COLO829 (cell line): Measurements from ENCODE around the gene XRN2.
A peak's percentile ranks its signal among the peaks of the same experiment; 100 is the strongest.

Experiments used
- DNase-seq: peaks from one replicate; pipeline ENCODE4 v3.0.0; 2012; ENCODE audit warnings: low spot score

Gene XRN2, protein sequence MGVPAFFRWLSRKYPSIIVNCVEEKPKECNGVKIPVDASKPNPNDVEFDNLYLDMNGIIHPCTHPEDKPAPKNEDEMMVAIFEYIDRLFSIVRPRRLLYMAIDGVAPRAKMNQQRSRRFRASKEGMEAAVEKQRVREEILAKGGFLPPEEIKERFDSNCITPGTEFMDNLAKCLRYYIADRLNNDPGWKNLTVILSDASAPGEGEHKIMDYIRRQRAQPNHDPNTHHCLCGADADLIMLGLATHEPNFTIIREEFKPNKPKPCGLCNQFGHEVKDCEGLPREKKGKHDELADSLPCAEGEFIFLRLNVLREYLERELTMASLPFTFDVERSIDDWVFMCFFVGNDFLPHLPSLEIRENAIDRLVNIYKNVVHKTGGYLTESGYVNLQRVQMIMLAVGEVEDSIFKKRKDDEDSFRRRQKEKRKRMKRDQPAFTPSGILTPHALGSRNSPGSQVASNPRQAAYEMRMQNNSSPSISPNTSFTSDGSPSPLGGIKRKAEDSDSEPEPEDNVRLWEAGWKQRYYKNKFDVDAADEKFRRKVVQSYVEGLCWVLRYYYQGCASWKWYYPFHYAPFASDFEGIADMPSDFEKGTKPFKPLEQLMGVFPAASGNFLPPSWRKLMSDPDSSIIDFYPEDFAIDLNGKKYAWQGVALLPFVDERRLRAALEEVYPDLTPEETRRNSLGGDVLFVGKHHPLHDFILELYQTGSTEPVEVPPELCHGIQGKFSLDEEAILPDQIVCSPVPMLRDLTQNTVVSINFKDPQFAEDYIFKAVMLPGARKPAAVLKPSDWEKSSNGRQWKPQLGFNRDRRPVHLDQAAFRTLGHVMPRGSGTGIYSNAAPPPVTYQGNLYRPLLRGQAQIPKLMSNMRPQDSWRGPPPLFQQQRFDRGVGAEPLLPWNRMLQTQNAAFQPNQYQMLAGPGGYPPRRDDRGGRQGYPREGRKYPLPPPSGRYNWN

DNA sequence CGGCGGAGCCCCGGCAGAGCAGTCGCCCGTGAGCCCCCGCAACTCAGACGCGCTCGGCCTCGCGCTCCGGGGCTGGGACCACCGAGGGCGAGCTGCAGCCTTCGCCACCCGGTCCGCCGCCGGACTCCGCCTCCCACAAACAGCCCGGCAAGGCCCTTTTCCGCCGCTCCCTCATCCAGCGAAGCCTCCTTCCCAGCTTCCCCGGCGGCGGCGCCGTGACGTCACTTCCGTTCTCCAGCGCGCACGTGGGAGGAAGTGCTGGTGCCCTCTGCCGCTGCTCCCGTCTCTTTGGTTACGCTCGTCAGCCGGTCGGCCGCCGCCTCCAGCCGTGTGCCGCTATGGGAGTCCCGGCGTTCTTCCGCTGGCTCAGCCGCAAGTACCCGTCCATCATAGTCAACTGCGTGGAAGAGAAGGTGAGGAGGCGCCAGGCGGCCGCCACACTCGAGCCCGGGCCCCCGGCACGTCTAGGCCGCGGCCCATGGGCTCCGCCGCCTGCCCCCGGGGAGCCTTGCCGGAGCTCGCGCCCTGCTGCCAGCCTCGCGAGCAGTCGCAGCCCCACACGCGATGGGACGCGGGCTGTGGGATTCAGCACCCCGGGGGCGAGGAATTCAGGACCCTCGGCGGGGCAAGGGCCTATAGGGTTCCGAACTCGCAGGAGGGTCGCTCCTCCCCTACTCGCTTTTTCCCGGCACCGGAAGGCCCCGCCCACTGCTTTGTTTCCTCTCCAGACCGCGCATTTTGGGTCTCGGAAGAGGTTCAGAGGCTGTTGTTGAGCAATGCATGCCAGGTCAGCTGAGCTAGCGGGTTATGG, at the start of gene XRN2:
Gene XRN2, plus strand, starts transcription at position 271 of the 811 bp plus-strand sequence. Its CDS starts 68 bp downstream, at position 339.
- peak; percentile 93 for DNase-seq

DNA sequence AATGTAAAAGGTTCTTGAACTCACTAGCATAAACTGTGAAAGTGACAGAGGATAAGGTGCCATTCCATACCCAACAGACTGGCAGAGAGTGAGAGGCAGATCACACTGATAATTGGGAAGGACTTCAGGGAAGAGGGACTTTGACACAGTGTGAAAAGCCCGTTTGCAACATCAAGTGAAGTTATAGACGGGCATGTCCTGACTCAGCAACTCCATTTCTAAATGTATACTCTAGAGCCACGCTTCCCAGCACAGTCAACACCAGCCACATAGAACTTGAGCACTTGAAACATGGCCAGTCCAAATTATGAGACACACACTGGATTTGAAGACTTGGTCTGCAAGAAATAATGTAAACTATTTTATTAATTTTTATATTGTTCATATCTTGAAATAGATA, 45.9 kb upstream of the XRN2 start:
- DNase-seq = no peak

DNA sequence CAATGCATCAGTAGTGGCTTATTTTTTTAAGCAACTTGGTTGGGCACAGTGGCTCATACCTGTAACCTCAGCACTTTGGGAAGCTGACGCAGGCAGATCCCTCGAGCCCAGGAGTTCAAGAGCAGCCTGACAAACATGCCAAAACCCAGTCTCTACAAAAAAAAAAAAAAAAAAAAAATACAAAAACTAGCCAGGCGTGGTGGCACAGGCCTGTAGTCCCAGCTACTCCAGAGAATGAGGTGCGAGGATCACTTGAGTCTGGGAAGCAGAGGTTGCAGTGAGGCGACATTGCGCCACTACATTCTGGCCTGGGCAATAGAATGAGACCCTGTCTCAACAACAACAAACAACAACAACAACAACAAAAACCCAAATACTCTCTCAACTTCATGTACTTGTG, 44.7 kb upstream of the XRN2 start:
- DNase-seq = no peak

DNA sequence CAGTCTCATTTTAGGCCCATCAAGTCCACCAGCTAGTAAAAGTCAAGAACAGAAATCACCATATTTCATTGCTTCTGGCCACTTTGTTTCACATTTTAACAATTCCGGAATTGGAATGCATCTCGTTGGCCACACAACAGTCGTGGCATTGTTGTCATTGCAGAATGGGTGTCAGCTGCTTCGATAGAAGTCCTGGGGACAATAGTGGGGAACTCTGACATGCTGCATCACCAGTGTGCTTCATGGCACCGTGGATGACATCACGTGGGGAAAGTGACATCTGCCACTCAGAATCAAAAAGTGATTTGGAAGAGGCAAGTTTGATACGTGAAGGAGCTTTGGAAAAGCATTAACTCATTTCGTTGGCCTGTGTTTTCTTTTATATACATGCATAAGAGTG, 43.8 kb upstream of the XRN2 start:
- no peak for DNase-seq

DNA sequence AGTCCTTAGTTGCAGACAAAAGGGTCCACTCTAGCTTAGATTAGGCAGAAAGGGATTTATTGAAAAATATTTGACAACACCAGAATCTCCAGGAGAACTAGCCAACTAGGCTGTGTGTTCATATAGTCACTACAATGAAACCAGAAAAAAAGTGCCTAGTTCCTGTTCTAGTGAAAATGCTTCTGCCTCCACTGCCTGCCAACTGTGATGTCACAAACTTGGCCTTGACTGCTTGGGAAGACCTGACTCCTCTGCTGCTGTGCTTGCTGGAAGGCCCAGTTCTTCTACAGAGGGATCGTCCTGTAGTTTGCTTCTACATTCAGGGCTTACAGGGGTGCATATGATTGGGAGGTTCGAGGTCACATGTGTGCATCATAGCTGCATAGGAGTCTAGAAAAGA, 40.3 kb upstream of the XRN2 start:
- DNase-seq = no peak

DNA sequence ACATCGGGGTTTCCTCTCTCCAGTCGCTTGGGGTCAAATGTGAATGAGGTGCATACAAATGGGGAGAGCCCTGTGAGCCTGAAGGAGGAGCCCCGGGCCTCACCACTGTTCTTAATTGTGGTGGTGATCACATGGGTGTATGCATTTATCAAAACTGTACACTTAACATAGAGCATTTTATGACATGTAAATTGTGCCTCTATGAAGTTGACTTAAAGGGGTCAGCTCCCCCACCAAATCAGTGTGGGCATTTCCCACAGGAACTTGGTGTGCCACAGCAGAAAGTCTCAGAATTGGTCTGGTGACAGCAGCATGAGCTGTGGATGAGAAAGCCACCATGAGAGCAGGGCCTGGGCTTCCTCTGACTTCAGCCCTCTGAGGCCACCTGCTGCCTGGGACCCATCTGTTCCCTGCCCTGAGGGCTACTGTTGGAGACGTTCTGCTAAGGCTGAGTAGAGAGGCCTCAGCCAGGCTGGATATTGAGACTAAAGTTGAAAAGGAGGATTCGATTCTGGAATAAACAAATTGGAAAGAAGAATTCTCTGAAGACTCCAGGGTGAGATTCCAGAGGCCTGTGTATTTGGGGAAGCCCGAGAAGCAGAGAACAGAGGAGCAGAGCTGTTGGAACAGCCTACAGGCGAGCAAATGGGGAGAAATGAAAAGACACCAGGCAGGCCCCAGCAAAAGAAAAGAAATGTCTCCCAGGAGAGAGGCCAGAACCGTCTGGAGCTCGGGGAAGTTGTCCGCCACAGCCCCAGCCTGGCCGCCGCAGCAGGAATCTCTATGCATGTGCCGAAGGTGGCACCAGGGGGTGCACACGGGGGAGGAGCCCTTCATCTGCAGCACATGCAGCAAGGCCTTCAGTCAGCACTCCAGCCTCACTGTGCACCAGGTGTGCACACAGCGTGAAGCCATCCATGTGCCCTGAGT, 37.6 kb upstream of the XRN2 start:
- DNase-seq = no peak

DNA sequence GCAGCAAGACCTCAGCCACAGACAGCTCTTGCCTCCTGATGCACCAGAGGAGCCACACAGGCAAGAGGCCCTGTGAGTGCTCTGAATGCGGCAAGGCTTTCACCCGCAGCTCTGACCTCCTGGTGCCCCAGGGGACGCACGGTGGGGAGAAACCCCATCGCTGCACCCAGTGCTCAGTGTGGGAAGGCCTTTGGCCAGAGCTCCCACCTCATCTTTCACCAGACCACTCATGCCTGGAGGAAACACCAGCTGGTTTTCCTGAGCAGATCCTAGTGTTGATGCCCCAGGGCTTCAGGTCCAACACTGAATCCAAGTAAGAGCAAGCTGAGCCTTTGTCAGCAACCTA, 37.0 kb upstream of the XRN2 start:
- DNase-seq = no peak

DNA sequence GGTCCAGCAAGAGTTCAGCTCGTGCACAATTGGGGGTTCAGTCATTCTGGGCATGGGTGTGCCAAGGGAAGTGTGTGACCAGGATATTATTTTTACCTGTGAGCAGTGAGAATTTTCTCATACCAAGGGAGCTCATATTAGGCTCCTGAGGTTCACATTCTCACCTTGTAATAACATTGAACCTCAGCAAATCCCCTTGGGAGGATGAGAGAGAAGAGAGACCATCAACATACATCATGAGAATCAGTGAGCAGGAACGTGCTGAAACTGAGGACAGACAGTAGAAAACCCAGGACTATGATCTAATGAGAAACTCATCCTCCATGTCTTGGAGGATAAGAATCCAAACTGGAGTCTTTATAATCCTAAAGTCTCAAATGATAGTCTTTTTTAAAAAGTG, 33.4 kb upstream of the XRN2 start:
- DNase-seq = no peak

DNA sequence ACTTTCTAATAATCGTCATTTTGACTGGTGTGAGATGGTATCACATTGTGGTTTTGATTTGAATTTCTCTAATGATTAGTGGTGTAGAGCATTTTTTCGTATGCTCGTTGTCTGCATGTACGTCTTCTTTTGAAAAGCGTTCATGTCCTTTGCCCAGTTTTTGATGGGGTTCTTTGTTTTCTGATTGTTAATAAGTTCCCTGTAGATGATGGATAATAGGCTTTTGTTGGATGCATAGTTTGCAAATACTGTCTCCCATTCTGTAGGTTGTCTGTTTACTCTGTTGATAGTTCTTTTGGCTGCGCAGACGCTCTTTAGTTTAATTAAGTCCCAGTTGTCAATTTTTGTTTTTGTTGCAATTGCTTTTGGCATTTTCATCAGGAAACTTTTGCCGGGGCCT, 32.3 kb upstream of the XRN2 start:
- no peak for DNase-seq

DNA sequence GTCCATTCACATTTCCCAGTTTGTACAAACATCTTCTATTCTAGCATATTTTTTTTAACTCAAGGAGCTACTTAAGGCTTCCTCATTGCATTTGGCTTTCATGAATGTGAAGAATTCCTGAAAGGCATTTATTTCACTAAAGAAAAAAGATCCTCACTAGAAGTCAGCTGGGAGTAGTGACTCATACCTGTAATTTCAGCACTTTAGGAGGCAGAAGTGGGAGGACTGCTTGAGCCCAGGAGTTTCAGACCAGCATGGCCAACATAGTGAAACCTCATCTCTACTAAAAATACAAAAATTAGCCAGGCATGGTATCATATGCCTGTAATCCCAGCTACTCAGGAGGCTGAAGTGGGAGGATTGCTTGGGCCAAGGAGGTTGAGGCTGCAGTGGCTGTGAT, 30.9 kb upstream of the XRN2 start:
- no peak for DNase-seq

DNA sequence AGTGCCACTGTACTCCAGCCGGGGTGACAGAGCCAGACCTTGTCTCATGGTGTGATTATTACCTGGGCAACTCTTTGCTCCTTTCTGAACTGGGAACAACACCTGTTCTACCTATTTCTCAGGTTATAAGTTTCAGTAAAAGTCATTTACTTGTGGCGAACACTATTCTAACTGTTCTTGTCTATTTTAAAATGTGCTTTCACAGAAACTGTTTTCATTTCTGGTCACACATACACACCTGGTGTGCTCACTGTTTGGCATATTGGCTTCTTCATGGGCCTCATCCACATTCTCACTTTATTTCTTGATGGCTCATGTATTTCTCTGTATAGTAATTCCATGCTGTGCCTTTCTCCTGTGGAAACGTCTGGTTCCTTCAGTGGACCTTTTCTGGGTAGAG, 30.5 kb upstream of the XRN2 start:
- DNase-seq = no peak

DNA sequence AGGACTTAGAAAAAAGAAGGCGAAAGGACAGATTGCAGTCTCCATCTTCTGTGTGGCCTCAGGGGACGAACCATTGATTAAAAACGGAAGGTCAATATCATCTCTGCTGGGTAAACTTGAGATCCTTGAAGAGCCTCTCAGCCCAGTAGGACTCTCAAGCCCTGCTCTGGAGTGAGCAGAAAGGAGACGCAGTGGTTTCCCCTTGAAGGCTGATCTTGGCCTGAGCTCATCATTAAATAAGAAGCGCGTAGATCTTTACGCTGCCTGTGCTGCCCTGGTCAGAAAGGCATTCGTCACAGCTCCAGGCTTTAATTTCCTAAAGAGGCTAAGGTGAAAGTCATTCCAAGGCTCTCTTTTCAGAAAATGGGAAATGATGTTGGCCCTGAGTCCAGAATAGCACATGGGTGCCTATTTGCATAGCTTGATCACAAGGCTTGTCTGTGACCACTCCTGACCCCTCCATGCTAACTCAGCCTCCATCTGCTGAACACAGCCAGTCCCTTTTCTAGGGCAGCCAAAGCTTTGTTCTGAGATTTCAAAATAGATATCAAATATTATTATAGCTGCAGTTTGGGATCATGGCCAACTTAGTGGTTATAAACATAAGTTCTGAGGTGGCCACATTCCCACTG, 29.3 kb upstream of the XRN2 start:
- no peak for DNase-seq

DNA sequence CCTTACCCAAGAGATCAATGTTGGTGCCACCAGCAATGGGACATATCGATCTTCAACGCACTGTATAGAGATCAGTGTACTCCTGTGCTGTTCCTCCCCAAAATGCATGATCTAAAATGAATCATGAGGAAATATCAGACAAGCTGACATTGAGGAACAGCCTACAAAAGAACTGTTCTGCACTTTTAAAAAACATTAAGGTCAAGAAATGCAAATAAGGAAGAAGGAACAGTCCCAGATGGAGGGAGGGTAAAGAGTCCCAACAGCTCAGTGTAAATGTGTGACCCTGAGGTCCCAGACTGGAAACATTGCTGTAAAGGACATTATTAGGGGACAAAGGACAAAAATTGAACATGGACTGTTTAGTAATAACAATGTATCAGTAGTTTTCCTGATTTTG, 24.3 kb upstream of the XRN2 start:
- no peak for DNase-seq

DNA sequence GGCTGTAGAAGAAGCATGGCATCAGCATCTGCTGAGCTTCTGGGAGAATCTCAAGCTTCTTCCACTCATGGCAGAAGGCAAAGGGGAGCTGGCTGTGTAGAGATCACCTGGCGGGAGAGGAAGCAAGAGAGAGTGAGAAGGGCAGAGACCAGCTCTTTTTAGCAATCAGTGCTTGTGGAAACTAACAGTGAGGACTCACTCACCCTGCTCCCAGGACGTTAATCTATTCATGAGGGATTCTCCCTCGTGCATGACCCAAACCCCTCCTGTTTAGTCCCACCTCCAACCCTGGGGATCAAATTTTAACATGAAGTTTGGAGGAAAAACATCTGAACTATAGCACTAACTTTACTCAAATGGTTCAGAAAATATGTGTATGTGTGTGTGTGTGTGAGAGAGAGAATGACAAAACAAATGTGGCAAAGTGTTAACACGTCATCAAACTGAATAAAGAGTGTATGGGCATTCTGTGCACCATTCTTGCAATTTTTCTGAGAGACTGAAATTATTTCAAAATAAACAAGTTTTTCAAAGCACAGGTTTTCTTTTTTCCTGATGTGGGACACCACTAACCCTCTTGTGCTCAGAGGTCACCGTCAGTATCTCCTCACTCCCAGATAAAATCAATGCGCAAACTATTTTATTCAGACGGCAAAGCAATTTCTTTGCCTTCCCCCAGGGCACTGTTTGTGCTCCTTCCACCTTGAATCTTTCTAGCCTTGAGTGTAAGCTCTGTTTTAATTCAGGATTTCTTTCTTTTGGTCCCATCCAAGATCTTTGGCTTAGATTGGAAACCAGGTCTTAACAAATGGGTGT, 23.2 kb upstream of the XRN2 start:
- DNase-seq = no peak

DNA sequence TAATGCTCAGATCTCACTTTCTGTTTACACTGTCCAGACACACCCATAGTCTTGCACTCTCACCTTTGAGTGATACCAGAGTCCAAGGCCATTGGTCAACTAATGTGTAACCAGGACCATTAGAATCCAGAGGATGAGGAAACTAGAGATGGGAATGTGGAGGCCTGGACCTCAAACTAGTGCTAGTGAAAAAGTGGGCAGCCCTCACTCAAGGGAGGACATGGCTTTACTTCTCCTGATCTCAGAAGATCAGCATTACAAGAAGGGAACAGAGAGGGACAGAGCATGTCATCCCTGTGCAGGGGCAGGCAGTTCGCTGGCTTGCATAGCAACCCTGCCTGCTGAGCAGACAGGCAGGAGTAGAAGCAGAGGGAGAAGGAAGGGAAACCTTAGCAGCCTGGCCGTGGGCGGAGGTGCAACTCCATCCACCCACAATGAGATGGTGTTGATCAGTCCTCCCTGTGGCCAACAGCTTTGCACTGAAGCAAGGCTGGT, 22.6 kb upstream of the XRN2 start:
- no peak for DNase-seq

DNA sequence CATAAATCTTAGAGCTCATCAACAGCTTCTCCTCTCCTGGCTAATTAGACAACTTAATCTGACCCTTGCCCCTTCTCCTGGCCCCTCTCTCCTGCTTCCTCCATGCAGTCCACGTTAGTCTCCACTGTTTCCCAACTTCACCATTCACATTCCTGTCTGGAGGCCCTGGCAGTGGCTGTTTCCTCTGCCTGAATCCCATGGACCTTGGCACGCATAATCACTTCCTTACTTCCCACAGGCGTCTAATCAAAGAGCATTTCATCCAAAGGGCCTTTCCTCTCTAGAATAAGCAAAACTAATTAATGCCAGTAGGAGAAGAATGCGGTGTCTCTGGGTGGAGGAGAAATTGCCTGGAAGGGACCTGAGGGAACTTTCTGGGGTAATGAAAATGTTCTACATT, 16.4 kb upstream of the XRN2 start:
- DNase-seq = no peak

DNA sequence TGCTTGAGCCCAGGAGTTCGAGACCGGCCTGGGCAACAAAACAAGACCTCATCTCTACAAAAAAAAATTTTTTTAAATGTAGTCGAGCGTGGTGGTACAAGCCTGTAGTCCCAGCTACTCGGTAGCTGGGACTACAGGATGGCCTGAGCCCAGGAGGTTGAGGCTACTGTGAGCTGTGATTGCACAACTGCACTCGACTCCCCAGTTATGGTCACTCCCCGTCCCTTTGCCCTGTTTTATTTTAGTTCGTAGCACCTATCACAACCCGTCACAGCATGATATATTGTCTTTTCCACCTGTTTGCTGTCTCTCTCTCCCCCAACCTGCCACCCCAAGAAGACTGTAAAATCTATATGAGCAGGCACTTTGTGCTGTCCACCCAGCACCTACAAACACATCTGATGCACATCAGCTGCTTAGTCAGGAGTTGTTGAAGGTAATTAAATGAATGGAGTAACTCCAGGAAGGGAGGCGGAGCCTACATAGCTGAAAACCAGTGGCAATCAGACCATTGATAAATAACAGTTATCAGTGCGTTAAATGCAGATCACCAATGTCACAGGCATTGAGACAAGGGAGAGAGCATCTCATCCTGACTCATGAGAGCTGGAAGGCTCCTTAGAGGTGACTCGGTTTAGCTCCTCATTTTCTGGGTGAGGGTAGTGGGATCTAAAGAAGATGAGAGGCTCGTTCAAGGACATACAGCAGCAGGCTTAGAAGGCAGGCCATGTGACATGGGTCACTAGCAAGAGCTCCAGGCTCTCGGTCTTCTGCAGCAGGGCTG, 14.4 kb upstream of the XRN2 start:
- no peak for DNase-seq

DNA sequence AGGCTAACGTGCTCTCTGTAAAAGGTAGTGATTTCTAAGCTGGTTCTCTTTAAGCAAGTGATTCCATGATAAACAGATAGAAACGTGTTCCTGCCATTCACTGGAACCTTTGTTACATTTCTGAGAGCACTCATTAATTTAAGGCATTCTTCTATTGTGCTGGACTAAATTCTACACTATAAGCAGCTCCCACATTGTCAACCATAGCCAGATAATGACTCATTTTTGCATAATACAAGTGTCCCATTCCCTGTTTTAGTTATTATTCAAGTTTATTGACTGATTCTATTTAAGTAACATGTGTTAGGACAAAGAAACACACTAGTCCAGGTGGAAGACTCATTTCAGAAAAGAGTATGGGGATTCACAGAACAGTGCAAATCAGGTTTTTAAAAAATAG, 13.5 kb upstream of the XRN2 start:
- no peak for DNase-seq

DNA sequence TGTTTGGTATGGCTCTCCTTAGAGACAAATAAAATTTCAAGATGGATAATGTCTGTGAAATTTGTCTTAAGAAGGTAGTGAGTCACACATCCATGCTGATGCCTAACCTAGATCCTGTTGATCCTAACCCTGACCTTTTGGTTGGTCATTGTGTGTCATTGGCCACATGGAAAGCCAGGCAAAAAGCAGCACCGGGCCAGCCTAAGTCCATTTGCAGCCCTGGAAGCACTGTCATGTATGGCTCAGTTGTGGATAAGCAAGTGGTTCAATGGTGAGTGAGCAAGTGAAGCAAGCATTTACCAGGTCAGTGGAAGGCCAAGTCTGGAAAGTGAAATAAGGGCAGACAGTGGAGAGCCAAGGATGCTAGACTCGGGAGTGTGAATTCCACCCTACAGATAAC, 12.1 kb upstream of the XRN2 start:
- DNase-seq = no peak
